Sigmoid colon (tissue), 3 donors: ENCODE measurements around the gene VAV3.

Source experiments
- CTCF ChIP-seq, 4 experiments: fragments of 450-650 bp in 3 of 4; fragments of 200-600 bp in 1 of 4; IDR thresholded peaks; one replicate each; pipeline ENCODE4 v1.5.1; 2016 to 2019; ENCODE audit warnings: antibody characterized with exemption in 4 of 4, mild to moderate bottlenecking in 3 of 4, moderate library complexity in 2 of 4
- POLR2A ChIP-seq, 2 donors: fragments of 450-650 bp; IDR thresholded peaks; one replicate each; pipeline ENCODE4 v1.6.1; 2016; ENCODE audit warnings: antibody characterized with exemption in 2 of 2, mild to moderate bottlenecking in 2 of 2, moderate library complexity in 2 of 2

GRCh38 chr1:107647012-107647411, 318.0 kb downstream of the VAV3 start:
- no peak for TF ChIP-seq CTCF (IDR thresholded peaks at IDR 0.05)
- TF ChIP-seq POLR2A (IDR thresholded peaks at IDR 0.05): no peak
